Choroid plexus epithelial cell (primary cell): ENCODE results near the gene TFEB.

Source experiments
- DNase-seq: peaks from one replicate; pipeline ENCODE4 v3.0.0-alpha.2; 2010; ENCODE audit warnings: low read depth
- H3K4me3 ChIP-seq: 2 replicates; pipeline ENCODE4 v1.5.1; 2011; ENCODE audit warnings: low read depth, mild to moderate bottlenecking, control low read depth, low read length, moderate library complexity
- TF ChIP-seq, protein P1 (sequence below): conservative IDR thresholded peaks from 2 replicates; pipeline ENCODE4 v1.5.1; 2011; ENCODE audit warnings: low read depth, mild to moderate bottlenecking, control low read depth, inconsistent platforms, low read length, moderate library complexity

The TFEB gene

DNA sequence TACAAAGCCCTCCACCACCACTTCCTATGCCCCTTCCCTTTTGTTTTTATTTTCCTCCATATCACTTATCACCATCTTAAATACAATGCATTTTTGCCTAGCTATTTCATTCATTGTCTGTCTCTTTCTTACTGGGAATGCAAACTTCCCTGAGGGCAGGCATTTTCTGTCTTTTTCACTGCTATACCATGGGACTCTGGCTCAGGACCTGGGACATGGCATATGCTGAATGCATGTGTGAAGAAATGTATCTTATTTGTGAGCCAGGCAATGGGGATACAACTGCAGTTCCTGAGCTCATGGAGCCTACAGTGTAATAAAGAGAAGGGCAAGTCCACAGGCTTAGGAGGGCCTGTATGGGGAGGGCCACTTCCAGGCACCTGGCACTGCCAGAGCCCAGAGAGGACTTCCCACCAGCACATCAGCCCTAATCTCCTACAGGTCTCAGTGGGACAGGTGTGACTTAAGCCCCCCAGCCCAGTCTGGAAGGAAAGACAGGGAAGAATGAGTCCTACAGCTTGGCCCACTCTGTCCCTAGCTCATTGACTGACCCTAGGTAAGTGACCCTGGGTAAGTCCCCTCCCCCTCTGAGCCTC is 43.2 kb downstream of the TFEB start:
- no peak for DNase-seq
- H3K4me3 ChIP-seq: no peak overlapping the region
- TF ChIP-seq, protein P1, sequence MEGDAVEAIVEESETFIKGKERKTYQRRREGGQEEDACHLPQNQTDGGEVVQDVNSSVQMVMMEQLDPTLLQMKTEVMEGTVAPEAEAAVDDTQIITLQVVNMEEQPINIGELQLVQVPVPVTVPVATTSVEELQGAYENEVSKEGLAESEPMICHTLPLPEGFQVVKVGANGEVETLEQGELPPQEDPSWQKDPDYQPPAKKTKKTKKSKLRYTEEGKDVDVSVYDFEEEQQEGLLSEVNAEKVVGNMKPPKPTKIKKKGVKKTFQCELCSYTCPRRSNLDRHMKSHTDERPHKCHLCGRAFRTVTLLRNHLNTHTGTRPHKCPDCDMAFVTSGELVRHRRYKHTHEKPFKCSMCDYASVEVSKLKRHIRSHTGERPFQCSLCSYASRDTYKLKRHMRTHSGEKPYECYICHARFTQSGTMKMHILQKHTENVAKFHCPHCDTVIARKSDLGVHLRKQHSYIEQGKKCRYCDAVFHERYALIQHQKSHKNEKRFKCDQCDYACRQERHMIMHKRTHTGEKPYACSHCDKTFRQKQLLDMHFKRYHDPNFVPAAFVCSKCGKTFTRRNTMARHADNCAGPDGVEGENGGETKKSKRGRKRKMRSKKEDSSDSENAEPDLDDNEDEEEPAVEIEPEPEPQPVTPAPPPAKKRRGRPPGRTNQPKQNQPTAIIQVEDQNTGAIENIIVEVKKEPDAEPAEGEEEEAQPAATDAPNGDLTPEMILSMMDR: no peak

DNA sequence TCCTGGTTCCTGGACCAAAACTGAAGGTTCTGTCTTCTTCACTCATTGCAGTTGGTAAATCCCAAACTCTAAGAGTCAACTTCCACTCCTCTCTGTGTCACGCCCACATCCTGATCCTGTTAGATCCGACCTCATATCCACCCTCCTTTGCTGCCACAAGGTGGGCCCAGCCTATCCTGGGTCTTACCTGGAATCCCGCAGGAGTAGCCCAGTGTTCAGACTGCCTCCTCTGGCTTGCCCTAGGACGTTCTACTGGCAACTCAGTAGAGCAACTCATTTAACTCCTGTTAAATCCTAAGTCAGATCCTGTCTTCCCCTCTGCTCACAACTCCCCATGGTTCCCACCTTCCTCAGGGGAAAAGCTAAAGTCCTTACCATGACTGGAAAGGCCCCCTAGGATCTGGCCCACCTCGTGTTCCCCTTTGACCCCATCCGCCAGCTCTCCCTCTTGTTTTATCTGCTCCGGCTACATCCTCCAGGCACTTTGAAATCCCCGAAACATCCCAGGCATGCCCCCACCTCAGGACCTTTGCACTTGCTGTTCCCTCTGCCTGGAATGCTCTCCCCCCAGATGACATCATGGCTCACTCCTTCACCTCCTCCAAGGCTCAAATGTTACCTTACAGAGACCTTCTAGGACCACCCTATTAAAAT is 43.9 kb downstream of the TFEB start:
- TF ChIP-seq, protein P1: no peak
- H3K4me3 ChIP-seq: no peak overlapping the region
- DNase-seq: no peak

DNA sequence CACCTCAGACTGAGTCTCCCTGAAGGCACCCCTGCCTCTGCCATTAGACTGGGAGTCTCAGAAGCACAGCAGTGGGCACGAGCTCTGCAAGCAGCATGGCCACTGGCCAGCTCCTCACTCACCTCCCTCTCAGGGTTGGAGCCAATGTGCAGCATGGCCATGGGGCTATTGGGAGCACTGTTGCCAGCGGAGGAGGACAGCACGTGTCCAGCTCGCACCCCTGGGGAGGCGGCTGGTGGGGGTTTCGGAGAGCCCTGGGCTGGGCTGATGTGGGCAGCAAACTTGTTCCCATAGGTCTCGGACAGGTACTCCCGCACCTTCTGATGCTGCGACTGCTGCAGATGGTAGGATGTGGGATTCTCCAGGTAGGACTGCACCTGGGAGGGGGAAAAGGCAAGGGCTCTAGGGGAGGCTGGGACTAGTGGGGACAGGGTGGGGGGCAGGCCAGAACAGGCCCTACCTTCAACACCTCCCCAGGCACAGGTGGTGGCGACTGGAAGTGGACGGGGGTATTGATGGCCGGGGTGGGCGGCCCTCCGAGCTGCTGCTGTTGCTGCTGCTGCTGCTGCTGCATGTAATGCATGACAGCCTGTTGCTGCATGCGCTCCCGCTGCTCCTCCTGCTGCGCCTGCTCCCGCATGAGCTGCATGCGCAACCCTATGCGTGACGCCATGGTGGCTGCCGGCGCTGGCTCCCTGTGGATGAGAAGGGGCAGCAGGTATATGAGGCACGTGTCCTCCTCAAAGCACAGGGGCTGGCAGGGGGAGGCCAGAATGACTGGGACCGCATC is 44.7 kb downstream of the TFEB start:
- TF ChIP-seq, protein P1: no peak
- H3K4me3 ChIP-seq: no peak overlapping the region
- no peak for DNase-seq

DNA sequence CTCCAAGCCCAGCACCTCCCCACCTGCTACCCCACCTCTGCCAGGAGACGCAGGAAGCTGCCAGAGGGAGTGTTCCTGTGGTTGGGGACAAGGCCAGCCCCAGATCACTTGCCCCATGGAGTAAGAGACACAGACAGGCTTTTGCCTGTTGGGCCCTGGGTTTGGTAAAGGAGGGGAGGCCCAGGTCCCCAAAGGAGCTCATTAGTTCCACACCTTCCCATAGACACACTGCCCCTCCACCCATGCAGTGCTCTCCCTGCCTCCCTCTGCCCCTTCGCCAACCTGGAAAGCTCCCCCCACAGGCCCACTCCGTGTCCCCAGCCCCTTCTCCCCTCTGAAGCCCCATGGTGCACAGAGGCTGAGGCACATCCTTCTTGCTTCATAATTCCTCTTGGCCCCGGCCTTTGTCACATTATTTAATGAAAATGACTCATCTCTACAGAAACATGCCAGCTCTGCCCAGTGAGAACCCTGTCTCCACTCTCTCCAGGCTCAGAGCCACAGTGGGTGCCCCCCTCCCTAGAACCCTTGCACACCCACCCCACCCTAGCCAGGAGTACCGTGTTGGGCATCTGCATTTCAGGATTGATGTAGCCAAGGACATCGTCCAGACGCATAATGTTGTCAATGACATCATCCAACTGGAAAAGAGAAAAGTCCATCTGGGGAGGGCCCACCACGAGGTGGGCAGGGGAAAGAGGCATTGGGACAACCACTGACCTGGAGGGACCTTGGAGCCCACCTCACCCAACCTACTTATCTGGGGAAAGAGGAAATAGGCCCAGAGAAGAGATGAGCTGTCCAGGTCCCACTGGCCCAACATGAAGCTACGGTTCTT is 46.0 kb downstream of the TFEB start:
- no peak overlapping the region for H3K4me3 ChIP-seq
- DNase-seq: no peak
- TF ChIP-seq, protein P1: no peak

DNA sequence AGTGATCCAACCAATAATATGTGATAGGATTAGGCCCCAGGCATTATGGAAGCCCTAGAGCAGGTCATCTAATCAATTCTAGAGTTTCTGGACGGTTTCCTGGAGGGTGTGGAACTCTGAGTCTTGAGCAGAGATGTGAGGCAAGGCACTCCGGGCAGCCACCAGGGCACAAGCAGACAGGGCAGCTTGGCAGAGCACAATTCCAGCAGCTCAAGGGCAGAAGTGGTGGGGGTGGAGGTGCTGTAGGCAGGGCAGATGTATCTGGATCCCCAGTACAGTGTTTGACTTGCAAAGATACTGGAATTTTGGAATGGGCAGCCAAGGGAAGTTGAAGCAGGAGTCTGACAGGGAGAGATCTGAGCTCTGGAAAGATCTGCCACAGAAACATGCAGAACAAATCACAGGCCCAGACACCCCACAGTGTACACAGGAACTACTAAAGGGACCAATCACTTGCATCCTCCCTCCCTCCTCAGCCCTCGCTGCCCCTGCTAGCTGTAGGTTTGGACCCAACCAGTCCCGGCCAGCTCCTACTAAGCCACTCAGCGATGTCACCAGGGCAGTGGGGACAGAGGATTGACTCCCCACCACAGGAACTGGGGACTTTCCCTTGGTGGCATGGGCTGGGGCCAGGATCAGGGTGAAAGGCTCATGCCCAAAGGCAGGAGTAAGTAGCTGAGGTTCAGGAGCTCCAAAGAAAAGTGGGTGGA is 47.0 kb downstream of the TFEB start:
- DNase-seq: no peak
- TF ChIP-seq, protein P1: no peak

DNA sequence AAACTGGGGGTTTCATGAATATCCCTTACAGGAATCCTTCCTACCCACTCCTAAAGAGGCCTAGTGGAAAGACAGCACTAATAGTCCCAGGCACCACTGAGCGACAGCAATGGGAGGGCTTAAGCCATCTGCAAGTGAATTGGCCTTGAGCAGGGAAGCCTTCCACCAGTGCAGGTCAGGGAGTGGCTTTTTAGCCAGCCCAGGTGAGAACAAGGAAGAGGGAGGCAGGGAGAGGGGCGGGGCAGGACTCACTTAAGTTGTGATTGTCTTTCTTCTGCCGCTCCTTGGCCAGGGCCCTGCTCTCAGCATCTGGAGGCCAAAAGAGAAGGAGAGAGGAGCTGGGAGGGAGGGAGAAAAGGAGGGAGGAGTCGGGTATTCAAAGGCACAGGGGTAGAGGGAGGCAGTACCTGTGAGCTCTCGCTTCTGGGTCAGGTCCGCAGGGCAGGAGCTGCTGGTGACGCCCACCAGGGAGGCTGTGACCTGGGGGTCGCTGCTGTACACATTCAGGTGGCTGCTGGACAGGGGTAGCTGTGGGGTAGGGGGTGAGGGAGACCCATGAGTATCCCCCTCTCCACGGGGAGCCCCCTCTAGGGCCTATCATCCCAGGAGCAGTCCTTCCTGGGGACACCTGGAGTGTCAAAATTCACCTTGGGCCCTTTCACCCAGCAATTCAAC is 47.8 kb downstream of the TFEB start:
- TF ChIP-seq, protein P1: no peak
- H3K4me3 ChIP-seq: no peak overlapping the region
- DNase-seq: no peak

More for the DNA sequence above, 47.0 kb downstream of the TFEB start:
- no peak overlapping the region for H3K4me3 ChIP-seq
